Karpas-422 (cell line): ENCODE measurements around the gene HELZ2. TPM values are rescaled to one million over a fixed set of nuclear protein-coding genes. Genes with fewer than 3 reads are reported as not detected.
"Not testable (repeated sequence)": the region's sequence is repeated elsewhere in the genome, so short reads cannot be mapped to it uniquely, and the experiment has no call there.

ENCODE experiments used
- DNase-seq: peaks from one replicate; pipeline ENCODE4 v3.0.0-alpha.2; 2015
- H2AFZ ChIP-seq: fragments of 200-600 bp; sonication (generic); 2 replicates; pipeline ENCODE4 v1.6.1; 2014; ENCODE audit warnings: antibody characterized with exemption, low read length, mixed read lengths
- H3K27ac ChIP-seq: fragments of 200-600 bp; sonication (generic); 2 replicates; pipeline ENCODE4 v1.5.1; 2014; ENCODE audit warnings: mild to moderate bottlenecking, low read length, moderate library complexity
- H3K27me3 ChIP-seq: fragments of 200-600 bp; sonication (generic); 2 replicates; pipeline ENCODE4 v1.6.1; 2014; ENCODE audit warnings: low read length, mixed read lengths
- H3K36me3 ChIP-seq: fragments of 200-600 bp; sonication (generic); 2 replicates; pipeline ENCODE4 v1.6.1; 2014; ENCODE audit warnings: low read length, mixed read lengths; ENCODE audit not compliant: insufficient read depth
- H3K4me1 ChIP-seq: fragments of 200-600 bp; sonication (generic); 2 replicates; pipeline ENCODE4 v1.6.1; 2014; ENCODE audit warnings: mild to moderate bottlenecking, low read length, mixed read lengths
- H3K4me2 ChIP-seq: fragments of 200-600 bp; sonication (generic); 2 replicates; pipeline ENCODE4 v1.6.1; 2014; ENCODE audit warnings: low read length, low read depth, mild to moderate bottlenecking; ENCODE audit not compliant: poor library complexity, severe bottlenecking
- H3K4me3 ChIP-seq: fragments of 200-600 bp; sonication (generic); 2 replicates; pipeline ENCODE4 v1.5.1; 2014; ENCODE audit warnings: mild to moderate bottlenecking, antibody characterized with exemption, low read length, mixed read lengths
- H3K79me2 ChIP-seq: fragments of 200-600 bp; sonication (generic); 2 replicates; pipeline ENCODE4 v1.6.1; 2014; ENCODE audit warnings: mild to moderate bottlenecking, low read length, mixed read lengths
- H3K9ac ChIP-seq: fragments of 200-600 bp; sonication (generic); 2 replicates; pipeline ENCODE4 v1.6.0; 2014; ENCODE audit warnings: low read length
- H3K9me2 ChIP-seq: fragments of 200-600 bp; sonication (generic), shearing (Covaris generic); replicated peaks from 2 replicates; pipeline ENCODE4 v1.6.0; 2014; ENCODE audit warnings: mild to moderate bottlenecking, low read length, moderate library complexity; ENCODE audit not compliant: insufficient read depth
- H3K9me3 ChIP-seq: fragments of 300-700, 200-600 bp; sonication (generic); 2 replicates; pipeline ENCODE4 v1.6.1; 2014; ENCODE audit warnings: low read length, mixed read lengths
- H4K20me1 ChIP-seq: fragments of 200-600 bp; sonication (generic); 2 replicates; pipeline ENCODE4 v1.6.1; 2014; ENCODE audit warnings: mild to moderate bottlenecking, antibody characterized with exemption, low read length, low read depth; ENCODE audit not compliant: insufficient read depth
- total RNA-seq: library from RNA; depleted of rRNA; stranded (reverse); fragments of >200 nt; shearing (Covaris generic); gene quantifications from 2 replicates; pipeline ENCODE4 v1.2.3, GENCODE V29; 2014; ENCODE audit warnings: low replicate concordance

Gene HELZ2
- total RNA-seq, 1 experiment from 2014 or later, result 15.8 TPM

DNA sequence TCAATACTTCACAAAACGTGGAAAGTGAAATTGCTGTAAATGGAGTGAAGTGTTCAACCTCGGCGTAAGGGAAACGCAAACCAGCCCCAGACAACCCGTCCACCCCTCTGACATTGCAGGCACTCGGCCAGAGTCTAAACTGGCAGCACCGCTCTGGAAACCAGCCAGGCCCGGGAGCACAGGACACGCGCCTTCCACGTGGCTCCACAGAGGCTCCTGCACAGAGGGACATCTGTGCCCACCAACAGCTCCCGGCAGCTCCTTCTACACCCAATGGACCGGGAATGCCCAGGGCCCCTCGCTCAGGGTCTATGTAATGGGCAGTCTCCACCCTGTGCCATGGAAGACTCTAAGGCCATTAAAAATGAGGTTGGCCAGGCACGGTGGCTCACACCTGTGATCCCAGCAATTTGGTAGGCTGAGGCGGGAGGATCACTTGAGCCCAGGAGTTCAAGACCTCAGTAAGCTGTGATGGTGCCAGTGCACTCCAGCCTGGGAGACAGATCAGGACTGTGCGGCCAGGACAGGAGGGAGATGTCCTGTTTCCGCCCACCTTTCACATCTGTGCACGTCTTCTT is 3.4 kb upstream of the HELZ2 start:
- H3K36me3 ChIP-seq, result no peaks in the 10 kb centered on the region
- H3K9me3 ChIP-seq, result no peaks in the 10 kb centered on the region
- no peak overlapping the region for H3K9ac ChIP-seq
- no peak for DNase-seq
- no peak overlapping the region for H3K27ac ChIP-seq
- H3K27me3 ChIP-seq, result no peaks in the 10 kb centered on the region
- H4K20me1 ChIP-seq, result peaks cover 17% of the 10 kb centered on the region; the same call in 1 of the 2 replicates
- H3K79me2 ChIP-seq, result no peaks in the 10 kb centered on the region
- H3K4me2 ChIP-seq, result no peak overlapping the region
- no peak overlapping the region for H3K4me3 ChIP-seq
- H3K4me1 ChIP-seq, result peaks cover 12% of the 10 kb centered on the region
- no peak overlapping the region for H2AFZ ChIP-seq
- no peaks in the 10 kb centered on the region for H3K9me2 ChIP-seq

- Histone ChIP-seq H3K9me2 (no peaks in the 10 kb centered on the region), H3K27ac (no peak overlapping the region), H4K20me1 (peaks cover 15% of the 10 kb centered on the region; the same call in 1 of the 2 replicates), H3K4me3 (no peak overlapping the region), H3K36me3 (no peaks in the 10 kb centered on the region), H3K9ac (no peak overlapping the region), H3K4me2 (no peak overlapping the region), H2AFZ (no peak overlapping the region), H3K79me2 (no peaks in the 10 kb centered on the region), H3K9me3 (no peaks in the 10 kb centered on the region), H3K27me3 (no peaks in the 10 kb centered on the region), H3K4me1 (peaks cover 12% of the 10 kb centered on the region)
- no peak for DNase-seq
These were observed 2.3 kb upstream of the HELZ2 start for GRCh38 chr20:63576311-63576710.

- Histone ChIP-seq H3K9me3 (no peaks in the 10 kb centered on the region), H3K4me2 (no peak overlapping the region), H3K79me2 (no peaks in the 10 kb centered on the region), H3K4me1 (peaks cover 12% of the 10 kb centered on the region), H3K27me3 (no peaks in the 10 kb centered on the region), H3K9ac (no peak overlapping the region), H3K4me3 (no peak overlapping the region), H4K20me1 (0 out of 2 replicates have a peak, but pooled peaks cover 8% of the 10 kb centered on the region), H3K27ac (no peak overlapping the region), H3K36me3 (no peaks in the 10 kb centered on the region), H3K9me2 (no peaks in the 10 kb centered on the region), H2AFZ (no peak overlapping the region)
- DNase-seq, result no peak
These were observed 1.0 kb upstream of the HELZ2 start for GRCh38 chr20:63574829-63575743.

DNA sequence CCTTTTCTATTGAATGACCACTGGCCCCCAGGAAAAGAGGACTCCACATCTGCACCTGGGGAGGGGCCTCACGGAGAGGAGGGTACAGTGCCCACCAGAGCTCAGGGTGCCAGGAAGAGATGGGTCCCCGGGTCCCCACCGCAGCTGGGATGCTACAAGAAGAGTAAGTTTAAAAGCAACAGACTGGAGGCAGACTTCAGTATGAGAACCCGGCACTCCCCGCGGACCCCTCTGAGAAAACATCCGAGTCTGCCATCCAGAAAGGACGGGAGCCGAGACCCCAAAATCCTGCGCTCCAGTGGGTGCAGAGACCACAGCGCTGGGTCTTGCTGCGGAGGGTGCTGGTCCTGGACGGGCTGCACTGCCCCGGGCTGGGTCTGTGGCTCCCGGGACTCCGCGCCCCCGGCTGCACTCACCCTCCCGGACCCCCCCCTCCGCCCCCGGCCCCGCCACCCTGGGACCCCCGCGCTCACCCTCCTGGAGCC is 350 bp downstream of the HELZ2 start:
- 0 out of 2 replicates have a peak, but pooled peaks cover 11% of the 10 kb centered on the region for H4K20me1 ChIP-seq
- H3K27ac ChIP-seq, result no peak overlapping the region
- no peaks in the 10 kb centered on the region for H3K79me2 ChIP-seq
- H3K9me2 ChIP-seq, result no peaks in the 10 kb centered on the region
- H2AFZ ChIP-seq, result no peak overlapping the region
- H3K4me3 ChIP-seq, result peak overlapping the region; percentile 90
- peaks cover 12% of the 10 kb centered on the region for H3K4me1 ChIP-seq
- H3K27me3 ChIP-seq, result no peaks in the 10 kb centered on the region
- peak overlapping the region; percentile 97 for H3K4me2 ChIP-seq
- no peaks in the 10 kb centered on the region for H3K9me3 ChIP-seq
- peak; percentile 60 for DNase-seq
- peak overlapping the region; percentile 80 for H3K9ac ChIP-seq
- no peaks in the 10 kb centered on the region for H3K36me3 ChIP-seq

- Histone ChIP-seq H3K4me2 (peak overlapping the region; percentile 97), H3K27ac (no peak overlapping the region), H3K4me1 (peaks cover 12% of the 10 kb centered on the region), H3K27me3 (no peaks in the 10 kb centered on the region), H3K9me3 (no peaks in the 10 kb centered on the region), H2AFZ (no peak overlapping the region), H4K20me1 (0 out of 2 replicates have a peak, but pooled peaks cover 11% of the 10 kb centered on the region), H3K4me3 (peak overlapping the region; percentile 90), H3K36me3 (no peaks in the 10 kb centered on the region), H3K79me2 (no peaks in the 10 kb centered on the region), H3K9me2 (no peaks in the 10 kb centered on the region), H3K9ac (peak overlapping the region; percentile 80)
- DNase-seq, result peak; percentile 38
These were observed 1.0 kb downstream of the HELZ2 start for GRCh38 chr20:63572788-63573646.

DNA sequence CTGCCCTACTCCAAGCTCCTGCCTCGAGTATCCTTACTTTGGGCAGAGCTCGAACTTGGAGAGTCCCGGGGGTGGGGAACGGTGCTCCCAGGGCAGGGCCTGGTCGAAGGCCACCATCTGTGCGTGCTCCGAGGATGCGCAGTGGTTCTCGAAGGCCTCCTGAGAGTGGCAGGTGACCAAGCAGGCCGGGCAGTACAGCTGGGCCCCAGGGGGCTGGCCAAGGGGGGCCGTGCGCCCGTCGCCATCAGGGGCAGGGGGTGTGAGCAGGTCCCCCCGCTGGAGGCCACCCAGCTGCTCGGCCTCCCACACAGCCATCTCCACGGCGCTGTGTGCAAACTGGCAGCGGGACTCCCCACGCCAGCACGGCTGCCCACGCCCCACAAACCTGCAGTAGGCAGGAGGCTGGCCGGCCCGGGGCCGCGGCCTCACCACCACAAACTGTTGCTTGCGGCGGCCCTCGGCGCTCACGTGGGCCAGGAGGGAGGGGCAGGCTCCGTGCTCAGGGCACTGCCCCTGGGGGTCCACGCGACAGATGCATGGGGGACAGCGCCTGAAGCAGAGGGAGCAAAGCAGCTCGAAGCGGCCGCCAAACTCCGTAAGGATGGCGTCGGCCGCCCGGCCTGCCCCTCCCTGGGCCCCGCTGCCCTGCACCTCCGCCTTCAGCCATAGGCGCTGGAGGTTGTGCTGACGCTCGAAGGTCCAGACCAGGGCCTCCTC is 1.8 kb downstream of the HELZ2 start:
- Histone ChIP-seq H3K27me3 (no peaks in the 10 kb centered on the region), H3K79me2 (no peaks in the 10 kb centered on the region), H3K4me3 (no peak overlapping the region), H3K36me3 (no peaks in the 10 kb centered on the region), H3K4me2 (no peak overlapping the region), H3K4me1 (peaks cover 12% of the 10 kb centered on the region), H3K9me2 (no peaks in the 10 kb centered on the region), H3K9me3 (no peaks in the 10 kb centered on the region), H2AFZ (no peak overlapping the region), H3K27ac (no peak overlapping the region), H3K9ac (no peak overlapping the region), H4K20me1 (0 out of 2 replicates have a peak, but pooled peaks cover 11% of the 10 kb centered on the region)
- DNase-seq, result no peak

DNA sequence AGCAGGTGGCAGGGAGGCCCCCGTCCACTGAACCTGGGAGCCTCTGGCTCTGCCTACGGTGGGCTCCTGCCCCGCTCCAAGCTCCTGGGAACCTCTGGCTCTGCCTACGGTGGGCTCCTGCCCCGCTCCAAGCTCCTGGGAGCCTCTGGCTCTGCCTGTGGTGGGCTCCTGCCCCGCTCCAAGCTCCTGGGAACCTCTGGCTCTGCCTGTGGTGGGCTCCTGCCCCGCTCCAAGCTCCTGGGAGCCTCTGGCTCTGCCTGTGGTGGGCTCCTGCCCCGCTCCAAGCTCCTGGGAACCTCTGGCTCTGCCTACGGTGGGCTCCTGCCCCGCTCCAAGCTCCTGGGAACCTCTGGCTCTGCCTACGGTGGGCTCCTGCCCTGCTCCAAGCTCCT is 3.0 kb downstream of the HELZ2 start:
- Histone ChIP-seq H3K4me1 (peaks cover 12% of the 10 kb centered on the region), H4K20me1 (0 out of 2 replicates have a peak, but pooled peaks cover 11% of the 10 kb centered on the region)
- not testable (repeated sequence) for H3K9me3 ChIP-seq, DNase-seq, H3K9ac ChIP-seq, H3K9me2 ChIP-seq, H3K36me3 ChIP-seq, H3K4me3 ChIP-seq, H3K27ac ChIP-seq, H3K4me2 ChIP-seq, H3K27me3 ChIP-seq, H3K79me2 ChIP-seq, H2AFZ ChIP-seq
